NCI-H226 (cell line): ENCODE results near the gene TMEM170B.

Experiments
- DNase-seq: peaks from one replicate; pipeline ENCODE4 v3.0.0-alpha.2; 2015

The TMEM170B gene, protein sequence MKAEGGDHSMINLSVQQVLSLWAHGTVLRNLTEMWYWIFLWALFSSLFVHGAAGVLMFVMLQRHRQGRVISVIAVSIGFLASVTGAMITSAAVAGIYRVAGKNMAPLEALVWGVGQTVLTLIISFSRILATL

GRCh38 chr6:11537229-11538051, at the start of gene TMEM170B:
Gene TMEM170B (plus strand): TSS chr6:11537749. CDS start chr6:11538278, 529 bp downstream.
- DNase-seq, result peak; percentile 85

DNA sequence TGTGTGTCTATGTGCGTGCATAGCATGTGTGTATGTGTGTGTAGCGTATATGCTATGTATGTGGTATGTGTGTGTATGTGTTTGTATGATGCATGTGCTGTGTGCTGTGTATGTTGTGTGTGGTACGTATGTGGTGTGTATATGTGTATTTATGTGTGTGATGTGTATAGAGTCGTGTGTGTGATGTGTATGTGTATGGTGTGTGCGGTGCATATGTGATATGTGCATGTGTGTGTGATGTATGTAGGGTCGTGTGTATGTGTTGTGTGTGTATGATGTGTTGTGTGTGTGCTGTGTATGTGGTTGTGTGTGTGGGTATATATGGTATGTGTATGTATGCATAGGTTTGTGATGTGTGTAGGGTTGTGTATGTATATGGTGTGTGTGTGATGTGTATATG, 46.6 kb upstream of the TMEM170B start:
- DNase-seq, result no peak

- DNase-seq, result no peak
These were observed 45.7 kb upstream of the TMEM170B start for GRCh38 chr6:11491596-11492463.

DNA sequence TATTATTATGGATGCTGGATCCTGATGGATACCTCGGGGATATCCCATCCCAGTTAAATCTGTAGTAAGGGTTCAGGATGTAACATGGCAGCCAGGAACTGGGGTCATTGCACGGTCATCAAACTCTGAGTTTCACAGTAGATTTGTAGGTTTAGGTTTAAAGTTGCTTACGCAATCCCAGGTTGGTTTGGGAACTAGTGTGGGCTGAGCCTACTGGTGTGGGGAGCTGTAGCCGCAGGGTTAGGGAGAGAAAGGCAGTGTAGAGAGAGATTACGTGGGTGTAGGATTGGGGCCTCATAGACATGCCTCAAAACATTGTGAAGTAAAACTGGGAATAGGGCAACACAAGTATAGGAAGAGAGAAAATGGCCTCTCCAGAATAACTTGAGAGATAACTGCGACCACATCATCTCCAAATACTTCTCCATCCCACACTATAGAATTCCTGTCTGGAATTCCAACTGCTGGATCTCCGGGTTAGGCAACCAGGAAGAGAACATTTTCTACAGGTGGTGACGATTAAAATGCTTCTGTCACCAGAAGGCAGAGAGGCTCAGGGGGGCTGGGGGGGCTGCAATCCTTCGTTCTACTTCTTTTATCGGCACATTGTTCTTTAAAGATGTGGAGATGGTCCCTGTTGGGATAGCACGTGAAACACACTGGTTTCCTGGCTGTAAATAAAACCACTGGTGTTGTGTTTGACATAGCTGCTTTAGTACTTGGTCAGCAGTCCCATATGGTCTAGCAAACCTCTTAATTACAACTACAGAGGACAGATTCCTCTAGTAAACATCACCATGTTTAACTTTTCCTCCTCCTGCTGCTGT, 44.9 kb upstream of the TMEM170B start:
- peak; percentile 26 for DNase-seq

DNA sequence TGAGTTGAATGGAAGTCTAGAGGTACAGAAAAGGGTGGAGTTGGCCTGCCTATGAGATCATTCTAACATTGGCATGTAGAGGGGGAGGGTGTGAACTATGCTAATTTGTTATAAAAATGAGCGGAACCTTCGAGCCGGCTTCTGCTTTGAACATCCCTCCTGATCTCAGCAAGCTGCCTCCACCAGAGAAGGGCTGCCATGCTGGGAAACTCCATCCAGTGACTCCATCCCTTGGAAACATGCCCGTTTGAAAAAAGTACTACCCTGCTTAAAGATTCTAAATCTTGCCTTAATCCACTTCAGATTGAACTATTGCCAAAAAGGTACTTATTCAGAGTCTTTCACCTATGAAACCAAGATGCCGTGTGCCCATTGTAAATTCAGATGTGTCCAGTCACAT, 43.6 kb upstream of the TMEM170B start:
- DNase-seq, result no peak

DNA sequence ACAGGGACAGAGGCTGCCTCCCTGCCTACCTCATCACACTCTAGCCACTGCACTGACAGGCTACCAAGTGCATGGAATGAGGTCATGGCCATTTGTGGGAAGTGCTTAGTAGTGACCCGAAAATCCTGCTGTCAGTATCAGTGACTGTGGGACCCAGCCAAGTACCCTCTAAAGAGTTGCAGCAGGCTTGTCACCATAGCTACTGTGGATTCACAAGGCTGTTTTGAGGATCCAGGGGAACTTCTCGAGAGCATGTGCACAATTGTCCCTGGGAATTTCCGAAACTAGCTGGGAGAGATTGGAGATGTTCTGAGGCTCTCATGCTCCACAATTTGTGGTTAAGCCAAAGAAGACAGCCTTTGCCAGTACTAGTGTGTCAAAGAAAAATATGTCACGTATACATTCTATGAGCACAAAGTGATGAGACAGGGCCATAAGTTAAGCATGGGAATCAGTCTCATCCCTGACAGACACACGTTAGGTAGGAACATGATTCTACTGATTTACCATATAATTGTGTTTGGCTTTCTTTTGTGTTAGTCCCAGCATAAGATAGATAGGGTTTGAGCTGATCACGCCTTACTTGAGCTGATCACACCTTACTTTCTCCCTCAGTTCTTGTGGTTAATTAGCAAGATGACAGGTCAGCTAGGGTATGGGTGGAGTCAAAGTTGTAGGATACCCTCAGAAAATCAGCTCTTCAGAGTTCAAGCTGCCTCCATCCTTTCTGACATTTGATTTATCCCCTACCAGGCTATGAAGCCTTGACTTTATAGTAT, 42.6 kb upstream of the TMEM170B start:
- DNase-seq, result no peak

DNA sequence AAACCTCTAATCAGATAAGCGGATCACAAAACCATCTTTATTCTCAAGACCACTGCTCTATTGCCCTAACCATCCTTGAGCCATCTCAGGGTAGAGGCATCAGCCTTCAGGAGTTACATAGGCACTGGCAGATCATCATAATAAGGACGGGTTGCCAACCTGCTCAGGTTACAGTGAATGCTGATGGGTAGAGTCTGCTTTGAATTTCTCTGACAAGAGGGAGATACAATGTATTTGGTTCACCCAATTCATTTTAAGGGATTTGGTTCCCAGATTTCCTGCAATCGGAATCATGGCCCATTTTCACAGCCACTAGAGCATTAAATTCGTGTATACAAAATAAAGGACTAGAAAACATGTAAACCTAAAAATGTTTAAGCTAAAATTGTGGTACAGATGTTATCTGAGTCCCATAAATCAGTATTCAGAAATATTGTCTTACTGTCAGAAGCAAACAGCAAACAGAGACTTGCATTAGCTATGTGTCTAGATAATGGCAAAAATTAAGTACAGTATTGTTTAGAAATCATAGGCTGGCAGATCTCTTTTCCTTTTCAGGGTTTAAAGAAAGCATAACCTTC, 41.9 kb upstream of the TMEM170B start:
- no peak for DNase-seq

- DNase-seq, result peak; percentile 41
These were observed 41.1 kb upstream of the TMEM170B start for GRCh38 chr6:11496152-11497060.

GRCh38 chr6:11497107-11497506, 40.4 kb upstream of the TMEM170B start:
- no peak for DNase-seq

GRCh38 chr6:11497881-11498280, 39.7 kb upstream of the TMEM170B start:
- DNase-seq, result no peak

- peak; percentile 92 for DNase-seq
These were observed 37.5 kb upstream of the TMEM170B start for GRCh38 chr6:11500008-11500407.

DNA sequence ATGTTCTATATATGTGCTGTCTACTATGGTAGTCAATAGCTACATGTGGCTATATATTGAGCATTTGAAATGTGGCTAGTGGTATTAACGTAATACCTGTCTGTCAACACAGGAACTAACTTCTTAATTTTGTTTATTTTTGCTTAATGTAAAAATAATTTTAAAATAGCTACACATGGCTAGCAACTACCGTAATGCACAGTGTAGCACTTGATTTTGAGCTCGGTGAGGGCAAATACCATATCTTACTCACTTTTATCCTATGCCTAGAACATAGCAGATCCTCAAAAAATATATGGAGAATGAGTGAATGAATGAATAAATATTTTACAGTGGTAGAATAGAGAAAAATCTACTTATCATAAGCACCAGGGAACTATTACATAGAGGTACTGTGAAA, 28.1 kb upstream of the TMEM170B start:
- no peak for DNase-seq

GRCh38 chr6:11514672-11515071, 22.9 kb upstream of the TMEM170B start:
- DNase-seq, result no peak

DNA sequence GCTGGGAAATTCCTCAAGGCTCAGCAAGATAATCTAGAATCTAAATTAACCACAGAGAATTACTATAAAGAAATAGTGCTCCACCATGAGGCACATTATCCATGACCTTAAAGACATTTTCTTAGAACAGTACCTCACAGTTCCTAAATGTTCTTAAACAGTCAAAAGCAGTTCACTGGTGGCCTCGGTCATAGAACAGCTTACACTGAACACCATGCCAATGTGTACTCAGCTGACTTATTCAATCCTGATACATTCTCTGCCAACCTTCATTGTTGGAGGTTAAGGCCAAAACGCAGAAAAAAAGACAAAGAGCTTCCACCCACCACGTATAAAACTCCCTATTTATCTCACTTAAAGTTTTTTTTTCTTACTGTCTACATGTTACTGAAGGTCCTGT, 21.8 kb upstream of the TMEM170B start:
- no peak for DNase-seq

DNA sequence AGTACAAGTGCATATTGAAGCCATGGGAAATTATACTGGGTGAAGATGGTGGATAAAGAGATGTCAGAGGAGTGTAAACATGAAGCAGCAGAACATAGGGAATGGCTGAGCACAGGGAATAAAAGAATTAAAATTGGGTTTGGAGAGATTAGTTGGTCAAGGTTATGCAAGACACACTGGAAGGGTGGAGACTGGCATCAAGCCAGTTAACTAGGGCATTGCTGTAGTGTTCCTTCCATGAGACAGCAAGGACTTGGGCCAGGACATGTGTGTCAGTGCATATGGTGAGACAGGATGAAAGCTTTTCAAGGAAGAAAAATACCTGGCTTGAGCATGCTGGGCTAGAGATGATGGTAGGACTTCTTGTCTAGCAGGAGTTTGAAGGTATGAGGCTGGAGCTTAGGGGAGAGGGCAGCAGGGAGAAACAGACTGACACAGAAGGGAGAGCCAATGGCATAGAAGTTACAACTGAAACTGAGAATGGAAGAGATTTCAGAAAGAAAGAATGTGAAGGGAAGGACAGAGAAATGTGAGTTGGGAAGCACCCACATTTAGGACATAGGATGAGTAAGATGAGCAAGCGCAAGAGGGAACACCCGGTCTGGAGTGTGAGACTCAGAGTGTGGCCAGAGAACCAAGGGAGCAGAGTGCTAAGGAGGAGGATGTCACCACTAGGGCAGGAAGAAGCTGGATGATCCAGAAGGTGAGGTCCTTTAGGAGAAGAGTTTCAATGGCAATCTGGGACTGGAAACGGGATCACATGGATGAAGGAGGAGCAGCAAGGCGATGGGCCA, 14.5 kb upstream of the TMEM170B start:
- DNase-seq, result no peak

DNA sequence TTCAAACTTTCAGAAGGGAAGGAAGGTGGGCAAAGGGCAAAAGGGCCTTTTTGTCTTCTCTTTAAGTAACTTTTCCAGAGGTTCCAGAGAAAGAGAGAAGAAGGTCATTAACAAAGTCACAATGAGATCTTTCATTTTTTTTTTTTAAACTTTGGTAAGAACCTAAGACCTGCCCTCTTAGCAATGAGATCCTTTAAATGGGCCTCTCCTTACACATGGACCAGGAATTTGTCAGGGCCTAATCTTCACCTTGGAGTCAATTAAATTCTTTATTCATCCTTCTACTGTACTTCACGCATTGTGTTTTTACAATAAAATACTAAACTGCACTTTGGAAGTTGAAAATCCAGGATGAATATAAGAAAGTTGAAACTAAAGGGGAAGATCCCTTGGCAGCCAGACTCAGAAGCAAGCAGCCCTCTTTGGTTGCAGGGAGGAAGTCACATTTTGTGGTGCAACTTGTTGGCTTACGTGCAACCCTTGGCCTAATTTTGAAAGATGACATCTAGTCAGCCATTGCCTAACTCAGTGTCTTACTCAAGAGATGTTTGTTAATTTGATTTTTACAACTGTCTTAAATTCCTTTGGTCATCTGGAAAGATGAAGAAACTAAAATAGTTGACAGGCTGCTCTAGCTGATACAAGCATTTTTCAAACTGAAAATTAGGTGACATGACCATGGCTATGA, 11.9 kb upstream of the TMEM170B start:
- no peak for DNase-seq

GRCh38 chr6:11526156-11526505, 11.4 kb upstream of the TMEM170B start:
- no peak for DNase-seq

DNA sequence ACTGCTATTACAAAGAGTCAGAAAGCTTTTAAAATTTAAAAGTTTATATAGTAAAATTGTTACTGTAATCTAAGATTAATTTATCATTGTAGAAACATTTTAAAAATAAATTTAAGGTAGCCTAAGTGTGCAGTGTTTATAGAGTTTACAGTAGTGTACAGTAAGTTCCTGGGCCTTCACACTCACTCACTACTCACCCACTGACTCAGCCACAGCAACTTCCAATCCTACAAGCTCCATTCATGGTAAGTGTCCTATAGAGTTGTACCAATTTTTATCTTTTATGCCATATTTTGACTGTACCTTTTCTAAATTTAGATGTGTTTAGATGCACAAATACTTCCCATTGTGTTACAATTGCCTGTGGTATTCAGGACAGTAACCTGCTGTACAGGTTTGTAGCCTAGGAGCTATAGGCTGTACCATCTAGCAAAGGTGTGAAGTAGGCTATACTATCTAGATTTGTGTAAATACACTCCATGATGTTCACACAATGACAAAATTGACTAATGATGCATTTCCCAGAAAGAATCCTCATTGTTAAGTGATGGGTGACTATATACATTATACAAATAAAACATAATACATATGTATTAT, 10.2 kb upstream of the TMEM170B start:
- DNase-seq, result no peak

DNA sequence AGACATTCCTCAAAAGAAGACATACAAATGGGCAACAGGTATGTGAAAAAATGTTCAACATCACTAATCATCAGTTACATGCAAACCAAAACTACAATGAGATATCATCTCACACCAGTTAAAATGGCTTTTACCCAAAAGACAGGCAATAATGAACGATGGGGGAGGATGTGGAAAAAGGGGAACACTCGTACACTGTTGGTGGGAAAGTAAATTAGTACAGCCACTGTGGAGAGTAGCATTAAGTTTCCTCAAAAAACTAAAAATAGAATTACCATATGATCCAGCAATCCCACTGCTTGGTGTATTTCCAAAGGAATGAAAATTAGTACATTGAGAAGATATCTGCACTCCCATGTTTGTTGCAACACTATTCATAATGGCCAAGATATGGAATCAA, 8.6 kb upstream of the TMEM170B start:
- no peak for DNase-seq
